Liver (tissue), 9 donors: Measurements from ENCODE around the gene PIGK. TPM values are rescaled to one million over a fixed set of nuclear protein-coding genes. Genes with fewer than 3 reads are reported as not detected.

ENCODE experiments used
- DNase-seq: peaks from one replicate; pipeline ENCODE4 v3.0.0-alpha.2; 2017; ENCODE audit warnings: low spot score
- H3K27ac ChIP-seq, 2 donors: one replicate each; pipeline ENCODE4 v1.7.0; 2013; ENCODE audit warnings: inconsistent platforms in 2 of 2, low read length in 2 of 2, control low read depth in 1 of 2, low read depth in 1 of 2, mild to moderate bottlenecking in 1 of 2
- H3K27me3 ChIP-seq, 4 donors: one replicate each; pipeline versions ENCODE4 v1.6.1 to v1.7.0; 2013; ENCODE audit warnings: low read length in 3 of 4, inconsistent platforms in 1 of 4, mild to moderate bottlenecking in 1 of 4, moderate library complexity in 1 of 4; ENCODE audit not compliant: control insufficient read depth in 4 of 4, insufficient read depth in 4 of 4
- H3K36me3 ChIP-seq, 4 donors: one replicate each; pipeline versions ENCODE4 v1.6.1 to v1.7.0; 2013; ENCODE audit warnings: low read length in 3 of 4, mild to moderate bottlenecking in 3 of 4, low read depth in 1 of 4, moderate library complexity in 1 of 4; ENCODE audit not compliant: control insufficient read depth in 4 of 4, insufficient read depth in 3 of 4
- H3K4me1 ChIP-seq, 4 donors: one replicate each; pipeline versions ENCODE4 v1.6.1 to v1.7.0; 2013; ENCODE audit warnings: low read length in 3 of 4, mild to moderate bottlenecking in 3 of 4, moderate library complexity in 1 of 4; ENCODE audit not compliant: control insufficient read depth in 4 of 4, insufficient read depth in 4 of 4
- H3K4me3 ChIP-seq, 3 donors: one replicate each; pipeline versions ENCODE4 v1.6.1 to v1.7.0; 2013; ENCODE audit warnings: low read length in 3 of 3, control low read depth in 1 of 3, low read depth in 1 of 3, mild to moderate bottlenecking in 1 of 3
- H3K9ac ChIP-seq, 2 donors: one replicate each; pipeline ENCODE4 v1.7.0; 2013; ENCODE audit warnings: low read length in 2 of 2, mild to moderate bottlenecking in 2 of 2, moderate library complexity in 2 of 2, control low read depth in 1 of 2, low read depth in 1 of 2
- H3K9me3 ChIP-seq, 4 donors: one replicate each; pipeline versions ENCODE4 v1.6.1 to v1.7.0; 2013; ENCODE audit warnings: low read length in 3 of 4; ENCODE audit not compliant: control insufficient read depth in 4 of 4
- EGR1 ChIP-seq, 2 donors: IDR thresholded peaks; 2 replicates each; pipeline ENCODE4 v1.6.1; 2016 to 2018; ENCODE audit warnings: antibody characterized with exemption in 2 of 2, low read depth in 2 of 2
- FOXA2 ChIP-seq: IDR thresholded peaks from 2 replicates; pipeline ENCODE4 v1.6.1; 2016; ENCODE audit warnings: antibody characterized with exemption
- GABPA ChIP-seq, 2 donors: IDR thresholded peaks in 1 of 2; conservative IDR thresholded peaks in 1 of 2; 2 replicates each; pipeline ENCODE4 v1.6.1; 2016; ENCODE audit warnings: antibody characterized with exemption in 2 of 2, mild to moderate bottlenecking in 1 of 2, moderate library complexity in 1 of 2
- HNF4A ChIP-seq, 2 donors: conservative IDR thresholded peaks; 2 replicates each; pipeline ENCODE4 v1.6.1; 2016; ENCODE audit warnings: antibody characterized with exemption in 2 of 2, mild to moderate bottlenecking in 2 of 2
- HNF4G ChIP-seq: IDR thresholded peaks from 2 replicates; pipeline ENCODE4 v1.6.1; 2016; ENCODE audit warnings: antibody characterized with exemption
- JUND ChIP-seq, 2 donors: IDR thresholded peaks; 2 replicates each; pipeline ENCODE4 v1.6.1; 2016; ENCODE audit warnings: antibody characterized with exemption in 2 of 2
- NR2F2 ChIP-seq: IDR thresholded peaks from 2 replicates; pipeline ENCODE4 v1.6.1; 2016; ENCODE audit warnings: antibody characterized with exemption
- RAD21 ChIP-seq, 2 donors: IDR thresholded peaks; 2 replicates each; pipeline ENCODE4 v1.6.1; 2016; ENCODE audit warnings: antibody characterized with exemption in 2 of 2, mild to moderate bottlenecking in 2 of 2
- RXRA ChIP-seq, 2 donors: IDR thresholded peaks; 2 replicates each; pipeline ENCODE4 v1.6.1; 2017 to 2018; ENCODE audit warnings: antibody characterized with exemption in 2 of 2, mild to moderate bottlenecking in 1 of 2
- TAF1 ChIP-seq: conservative IDR thresholded peaks from 2 replicates; pipeline ENCODE4 v1.6.1; 2016; ENCODE audit warnings: antibody characterized with exemption, mild to moderate bottlenecking
- YY1 ChIP-seq: IDR thresholded peaks from 2 replicates; pipeline ENCODE4 v1.6.1; 2016; ENCODE audit warnings: antibody characterized with exemption, mild to moderate bottlenecking
- WGBS: extraction: QIAGEN DNeasy Blood & Tissue Kit; methylation state at CpG from one replicate; pipeline ENCODE4 v1.1.7; 2013; 5-methylcytosine and 5-hydroxymethylcytosine counted together
- polyA plus RNA-seq, 2 donors: library from polyadenylated mRNA; stranded (reverse) in 1 of 2; unstranded in 1 of 2; fragments of 200-250 nt in 1 of 2; fragments of >200 nt in 1 of 2; fragmentation: Nextera tagmentation in 1 of 2; extraction: Ambion mirVana in 1 of 2; gene quantifications; one replicate each; pipeline versions ENCODE4 v1.2.1 to v1.2.3, GENCODE V29; 2013 to 2015
- total RNA-seq, 2 donors: library from RNA; depleted of rRNA; stranded (reverse); fragments of >200 nt; gene quantifications; one replicate each; pipeline ENCODE4 v1.2.3, GENCODE V29; 2014
- TF ChIP-seq, protein P1 (sequence below): IDR thresholded peaks from 2 replicates; pipeline ENCODE4 v1.6.1; 2016; ENCODE audit warnings: antibody characterized with exemption, mild to moderate bottlenecking
- TF ChIP-seq, protein P2 (sequence below): IDR thresholded peaks from 2 replicates; pipeline ENCODE4 v1.6.1; 2016; ENCODE audit warnings: antibody characterized with exemption
- TF ChIP-seq, protein P3 (sequence below): IDR thresholded peaks from 2 replicates; pipeline ENCODE4 v1.6.1; 2016; ENCODE audit warnings: antibody characterized with exemption
- TF ChIP-seq, protein P4 (sequence below): fragments of 150-350 bp; IDR thresholded peaks from 2 replicates; pipeline ENCODE4 v1.5.1; 2017; ENCODE audit warnings: improper control_type of control experiment, low read depth, low read length; ENCODE audit not compliant: missing input control
- donor health status: healthy.
- donor health status: healthy.
- donor health status: healthy.
- donor health status: healthy.
- donor health status: healthy.

The PIGK gene
- total and polyA plus RNA-seq, 4 donors: 10.8 to 15.6 (median 14.4) TPM

DNA sequence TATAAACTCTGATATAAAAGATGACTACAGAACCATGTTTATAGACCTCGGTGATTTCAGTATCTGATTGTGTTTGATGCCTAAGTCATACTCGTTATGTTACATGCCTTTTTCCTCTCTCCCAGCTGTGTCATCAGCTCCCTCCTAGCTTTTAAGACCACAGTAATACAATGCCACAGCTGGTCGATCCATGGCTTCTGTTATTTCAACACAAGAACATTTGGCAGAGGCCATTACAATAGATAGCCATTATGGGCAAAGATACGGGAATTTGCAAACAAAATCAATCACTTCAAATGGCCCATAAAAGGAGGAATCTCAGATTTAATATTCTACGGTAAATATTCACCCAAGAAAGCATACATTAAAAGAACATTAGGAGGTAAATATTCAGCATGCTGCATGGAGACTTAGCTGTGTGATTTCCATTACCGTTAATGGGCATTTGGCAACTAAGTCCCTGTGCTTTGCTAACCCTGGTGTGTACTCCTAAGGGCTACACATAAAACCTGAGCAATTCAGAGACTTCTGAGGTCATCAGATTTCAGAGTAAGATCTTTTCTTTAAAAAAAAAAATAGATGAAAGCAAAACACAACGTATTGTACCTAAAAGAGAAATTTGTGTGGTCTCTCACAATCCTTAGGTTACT lies 153.4 kb downstream of the PIGK start (continued):
- TF ChIP-seq, protein P1, sequence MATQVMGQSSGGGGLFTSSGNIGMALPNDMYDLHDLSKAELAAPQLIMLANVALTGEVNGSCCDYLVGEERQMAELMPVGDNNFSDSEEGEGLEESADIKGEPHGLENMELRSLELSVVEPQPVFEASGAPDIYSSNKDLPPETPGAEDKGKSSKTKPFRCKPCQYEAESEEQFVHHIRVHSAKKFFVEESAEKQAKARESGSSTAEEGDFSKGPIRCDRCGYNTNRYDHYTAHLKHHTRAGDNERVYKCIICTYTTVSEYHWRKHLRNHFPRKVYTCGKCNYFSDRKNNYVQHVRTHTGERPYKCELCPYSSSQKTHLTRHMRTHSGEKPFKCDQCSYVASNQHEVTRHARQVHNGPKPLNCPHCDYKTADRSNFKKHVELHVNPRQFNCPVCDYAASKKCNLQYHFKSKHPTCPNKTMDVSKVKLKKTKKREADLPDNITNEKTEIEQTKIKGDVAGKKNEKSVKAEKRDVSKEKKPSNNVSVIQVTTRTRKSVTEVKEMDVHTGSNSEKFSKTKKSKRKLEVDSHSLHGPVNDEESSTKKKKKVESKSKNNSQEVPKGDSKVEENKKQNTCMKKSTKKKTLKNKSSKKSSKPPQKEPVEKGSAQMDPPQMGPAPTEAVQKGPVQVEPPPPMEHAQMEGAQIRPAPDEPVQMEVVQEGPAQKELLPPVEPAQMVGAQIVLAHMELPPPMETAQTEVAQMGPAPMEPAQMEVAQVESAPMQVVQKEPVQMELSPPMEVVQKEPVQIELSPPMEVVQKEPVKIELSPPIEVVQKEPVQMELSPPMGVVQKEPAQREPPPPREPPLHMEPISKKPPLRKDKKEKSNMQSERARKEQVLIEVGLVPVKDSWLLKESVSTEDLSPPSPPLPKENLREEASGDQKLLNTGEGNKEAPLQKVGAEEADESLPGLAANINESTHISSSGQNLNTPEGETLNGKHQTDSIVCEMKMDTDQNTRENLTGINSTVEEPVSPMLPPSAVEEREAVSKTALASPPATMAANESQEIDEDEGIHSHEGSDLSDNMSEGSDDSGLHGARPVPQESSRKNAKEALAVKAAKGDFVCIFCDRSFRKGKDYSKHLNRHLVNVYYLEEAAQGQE: no peak

DNA sequence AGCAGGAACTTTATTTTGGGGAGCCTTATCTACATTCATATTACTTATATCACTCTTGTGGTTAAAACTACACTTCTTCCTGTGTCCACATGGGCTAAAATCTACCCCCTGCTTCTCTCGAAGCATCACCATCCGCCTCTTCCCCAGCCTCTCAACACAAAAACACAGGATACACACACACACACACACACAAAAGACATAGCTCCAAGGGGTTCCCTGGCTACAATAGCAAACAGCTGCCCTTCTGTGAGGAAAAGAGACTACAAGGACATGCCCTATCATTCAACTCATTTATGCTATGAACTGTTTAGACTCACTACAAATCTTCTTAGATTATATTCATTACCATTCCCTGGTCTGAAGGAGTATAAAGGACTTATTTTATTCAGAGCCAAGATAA lies 155.0 kb downstream of the PIGK start:
- Histone ChIP-seq H3K9ac (no peak overlapping the region), H3K36me3 (no peaks in the 10 kb centered on the region), H3K27me3 (no peaks in the 10 kb centered on the region), H3K4me3 (no peak overlapping the region), H3K9me3 (no peaks in the 10 kb centered on the region), H3K4me1 (no peaks in the 10 kb centered on the region), H3K27ac (no peak overlapping the region)
- no peak for DNase-seq
- TF ChIP-seq HNF4G (no peak), HNF4A (conservative IDR thresholded peaks at IDR 0.05) (no peak), NR2F2 (no peak), TAF1 (no peak), RAD21 (IDR thresholded peaks at IDR 0.05) (no peak), JUND (IDR thresholded peaks at IDR 0.05) (no peak), EGR1 (IDR thresholded peaks at IDR 0.05; ENCODE audit: low read depth in 2 of 2) (no peak), RXRA (IDR thresholded peaks at IDR 0.05) (no peak), YY1 (no peak), GABPA (IDR thresholded peaks at IDR 0.05 in 1 of 2, conservative IDR thresholded peaks at IDR 0.05 in 1 of 2) (no peak), FOXA2 (no peak)
- TF ChIP-seq, protein P2, sequence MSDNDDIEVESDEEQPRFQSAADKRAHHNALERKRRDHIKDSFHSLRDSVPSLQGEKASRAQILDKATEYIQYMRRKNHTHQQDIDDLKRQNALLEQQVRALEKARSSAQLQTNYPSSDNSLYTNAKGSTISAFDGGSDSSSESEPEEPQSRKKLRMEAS: no peak
- TF ChIP-seq, protein P3, sequence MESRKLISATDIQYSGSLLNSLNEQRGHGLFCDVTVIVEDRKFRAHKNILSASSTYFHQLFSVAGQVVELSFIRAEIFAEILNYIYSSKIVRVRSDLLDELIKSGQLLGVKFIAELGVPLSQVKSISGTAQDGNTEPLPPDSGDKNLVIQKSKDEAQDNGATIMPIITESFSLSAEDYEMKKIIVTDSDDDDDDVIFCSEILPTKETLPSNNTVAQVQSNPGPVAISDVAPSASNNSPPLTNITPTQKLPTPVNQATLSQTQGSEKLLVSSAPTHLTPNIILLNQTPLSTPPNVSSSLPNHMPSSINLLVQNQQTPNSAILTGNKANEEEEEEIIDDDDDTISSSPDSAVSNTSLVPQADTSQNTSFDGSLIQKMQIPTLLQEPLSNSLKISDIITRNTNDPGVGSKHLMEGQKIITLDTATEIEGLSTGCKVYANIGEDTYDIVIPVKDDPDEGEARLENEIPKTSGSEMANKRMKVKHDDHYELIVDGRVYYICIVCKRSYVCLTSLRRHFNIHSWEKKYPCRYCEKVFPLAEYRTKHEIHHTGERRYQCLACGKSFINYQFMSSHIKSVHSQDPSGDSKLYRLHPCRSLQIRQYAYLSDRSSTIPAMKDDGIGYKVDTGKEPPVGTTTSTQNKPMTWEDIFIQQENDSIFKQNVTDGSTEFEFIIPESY: no peak
- TF ChIP-seq, protein P4, sequence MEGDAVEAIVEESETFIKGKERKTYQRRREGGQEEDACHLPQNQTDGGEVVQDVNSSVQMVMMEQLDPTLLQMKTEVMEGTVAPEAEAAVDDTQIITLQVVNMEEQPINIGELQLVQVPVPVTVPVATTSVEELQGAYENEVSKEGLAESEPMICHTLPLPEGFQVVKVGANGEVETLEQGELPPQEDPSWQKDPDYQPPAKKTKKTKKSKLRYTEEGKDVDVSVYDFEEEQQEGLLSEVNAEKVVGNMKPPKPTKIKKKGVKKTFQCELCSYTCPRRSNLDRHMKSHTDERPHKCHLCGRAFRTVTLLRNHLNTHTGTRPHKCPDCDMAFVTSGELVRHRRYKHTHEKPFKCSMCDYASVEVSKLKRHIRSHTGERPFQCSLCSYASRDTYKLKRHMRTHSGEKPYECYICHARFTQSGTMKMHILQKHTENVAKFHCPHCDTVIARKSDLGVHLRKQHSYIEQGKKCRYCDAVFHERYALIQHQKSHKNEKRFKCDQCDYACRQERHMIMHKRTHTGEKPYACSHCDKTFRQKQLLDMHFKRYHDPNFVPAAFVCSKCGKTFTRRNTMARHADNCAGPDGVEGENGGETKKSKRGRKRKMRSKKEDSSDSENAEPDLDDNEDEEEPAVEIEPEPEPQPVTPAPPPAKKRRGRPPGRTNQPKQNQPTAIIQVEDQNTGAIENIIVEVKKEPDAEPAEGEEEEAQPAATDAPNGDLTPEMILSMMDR: no peak
- WGBS: 82% methylated on average over 2 of the region's 2 CpGs
